HEK293T (cell line): ENCODE data around the gene MORF4L1.

Source experiments
- BHLHE40 ChIP-seq: fragments of 450-650 bp; IDR thresholded peaks from 2 replicates; pipeline ENCODE4 v1.6.1; 2016; ENCODE audit warnings: mild to moderate bottlenecking, moderate library complexity, borderline replicate concordance
- ELF4 ChIP-seq: fragments of 450-650 bp; IDR thresholded peaks from 2 replicates; pipeline ENCODE4 v1.6.1; 2017; ENCODE audit warnings: antibody characterized with exemption
- FOXA1 ChIP-seq: fragments of 450-650 bp; IDR thresholded peaks from 2 replicates; pipeline ENCODE4 v1.6.1; 2016; ENCODE audit warnings: mild to moderate bottlenecking
- FOXK2 ChIP-seq: fragments of 450-650 bp; IDR thresholded peaks from 2 replicates; pipeline ENCODE4 v1.6.1; 2016; ENCODE audit warnings: mild to moderate bottlenecking
- FOXM1 ChIP-seq: fragments of 450-650 bp; IDR thresholded peaks from 2 replicates; pipeline ENCODE4 v1.6.1; 2017; ENCODE audit warnings: mild to moderate bottlenecking, borderline replicate concordance
- HDGF ChIP-seq: fragments of 450-650 bp; IDR thresholded peaks from 2 replicates; pipeline ENCODE4 v1.6.1; 2017; ENCODE audit warnings: antibody characterized with exemption, borderline replicate concordance
- L3MBTL2 ChIP-seq: fragments of 450-650 bp; conservative IDR thresholded peaks from 2 replicates; pipeline ENCODE4 v1.6.1; 2016; ENCODE audit warnings: mild to moderate bottlenecking
- NFRKB ChIP-seq: fragments of 450-650 bp; IDR thresholded peaks from 2 replicates; pipeline ENCODE4 v1.6.1; 2016; ENCODE audit warnings: mild to moderate bottlenecking, moderate library complexity
- PKNOX1 ChIP-seq: fragments of 450-650 bp; IDR thresholded peaks from 2 replicates; pipeline ENCODE4 v1.6.1; 2016
- SP1 ChIP-seq: fragments of 450-650 bp; IDR thresholded peaks from 2 replicates; pipeline ENCODE4 v1.6.1; 2017
- SUZ12 ChIP-seq: fragments of 450-650 bp; IDR thresholded peaks from 2 replicates; pipeline ENCODE4 v1.6.1; 2016; ENCODE audit warnings: mild to moderate bottlenecking
- TARDBP ChIP-seq: fragments of 450-650 bp; IDR thresholded peaks from 2 replicates; pipeline ENCODE4 v1.6.1; 2016
- ZNF384 ChIP-seq: fragments of 450-650 bp; IDR thresholded peaks from 2 replicates; pipeline ENCODE4 v1.6.1; 2016

GRCh38 chr15:78842519-78842918, 30.2 kb upstream of the MORF4L1 start:
- TF ChIP-seq PKNOX1 (no peak), NFRKB (no peak), HDGF (no peak), BHLHE40 (no peak), L3MBTL2 (no peak), TARDBP (no peak), ELF4 (no peak), SP1 (no peak), SUZ12 (no peak), ZNF384 (no peak), FOXK2 (no peak), FOXA1 (no peak), FOXM1 (no peak)
